ENCODE results near the gene FYCO1. TPM values are rescaled to one million over a fixed set of nuclear protein-coding genes. Genes with fewer than 3 reads are reported as not detected.

The FYCO1 gene
- total and polyA plus RNA-seq, 2 of the 13 experiments (the other 11 are each of a cell fraction or from before 2014, with no cell fraction given): 2.7 to 4.2 TPM

GRCh38 chr3:46027021-46027705 lies 31.5 kb upstream of the FYCO1 start, which contains the start of gene XCR1:
XCR1 (minus strand) TSS chr3:46027483; CDS start chr3:46021947, 5,536 bp downstream.
- Histone ChIP-seq H3K27ac (ENCODE audit: extremely low read length, insufficient read depth, low read length) (no peak within 1 kb of the TSS), H3K36me3 (replicated peaks in 1 of 2; ENCODE audit: control insufficient read depth in 1 of 2, insufficient read depth in 2 of 2, low read length in 2 of 2) (no peaks in the 10 kb centered on the region), H3K9me3 (ENCODE audit: low read length) (peaks cover 7% of the 10 kb centered on the region), H4K20me1 (ENCODE audit: insufficient read depth, low read length) (no peaks in the 10 kb centered on the region), H3K9ac (ENCODE audit: insufficient read depth, low read depth, low read length) (no peak within 1 kb of the TSS), H3K27me3 (ENCODE audit: control insufficient read depth in 1 of 2, insufficient read depth in 2 of 2, low read length in 2 of 2) (no peaks in the 10 kb centered on the region), H3K79me2 (ENCODE audit: insufficient read depth, low read length) (no peaks in the 10 kb centered on the region), H3K4me2 (ENCODE audit: low read depth, low read length) (no peak within 1 kb of the TSS), H2AFZ (ENCODE audit: low read length) (no peak within 1 kb of the TSS), H3K4me3 (replicated peaks in 1 of 3; ENCODE audit: insufficient read depth in 1 of 3, low read depth in 2 of 3, low read length in 3 of 3) (no peak within 1 kb of the TSS), H3K4me1 (ENCODE audit: insufficient read depth, low read length) (peaks cover 16% of the 10 kb centered on the region)
- TF ChIP-seq ELF1 (CRISPR knock-in tag; IDR thresholded peaks at IDR 0.05) (no peak), ZNF556 (CRISPR knock-in tag; IDR thresholded peaks at IDR 0.05; ENCODE audit: borderline replicate concordance) (no peak), CTCF (CRISPR knock-in tag; IDR thresholded peaks at IDR 0.05) (no peak), ZNF274 (CRISPR knock-in tag; IDR thresholded peaks at IDR 0.05) (no peak), KDM5B (CRISPR knock-in tag; IDR thresholded peaks at IDR 0.05; ENCODE audit: borderline replicate concordance) (no peak)
- BruUV-seq (replicated peaks): no TSS peak
- ATAC-seq (no peak), DNase-seq (ENCODE audit: low spot score) (no peak), FAIRE-seq (no peak)
- in situ Hi-C loops (cut with HindIII; ENCODE audit: extremely low pct_ligation_motif_present, low pct_unique_long_range_greater_than_20kb): no loop called here
- CTCF ChIA-PET (ENCODE audit: low intra/inter-chr PET ratio, low total read pairs): no interaction called here
- intact Hi-C loops (cut with micrococcal nuclease; ENCODE audit: unreplicated experiment): no loop called here
- POLR2A ChIA-PET: no interaction called here
- WGBS (ENCODE audit: low lambda C conversion rate): 62% methylated on average over 3 of the region's 3 CpGs

GRCh38 chr3:46025139-46025538 lies 29.5 kb upstream of the FYCO1 start:
- peaks cover 2 to 4% of the 10 kb centered on the region in 2 experiments; a peak in 2 of 5 replicates for H3K27me3 ChIP-seq (ENCODE audit: control insufficient read depth in 1 of 2, insufficient read depth in 2 of 2, low read length in 2 of 2)
- H2AFZ ChIP-seq (ENCODE audit: low read length): no peak overlapping the region
- intact Hi-C loops (cut with micrococcal nuclease; ENCODE audit: unreplicated experiment): no loop called here
- H4K20me1 ChIP-seq (ENCODE audit: insufficient read depth, low read length): no peaks in the 10 kb centered on the region
- no peak overlapping the region for H3K4me2 ChIP-seq (ENCODE audit: low read depth, low read length)
- no TSS peak for BruUV-seq (replicated peaks)
- H3K79me2 ChIP-seq (ENCODE audit: insufficient read depth, low read length): no peaks in the 10 kb centered on the region
- no peak for FAIRE-seq
- H3K4me3 ChIP-seq (replicated peaks in 1 of 3; ENCODE audit: insufficient read depth in 1 of 3, low read depth in 2 of 3, low read length in 3 of 3): no peak overlapping the region
- 6% methylated on average over 1 of the region's 1 CpG for WGBS (ENCODE audit: low lambda C conversion rate)
- H3K36me3 ChIP-seq (replicated peaks in 1 of 2; ENCODE audit: control insufficient read depth in 1 of 2, insufficient read depth in 2 of 2, low read length in 2 of 2): no peaks in the 10 kb centered on the region
- no peaks in the 10 kb centered on the region for H3K4me1 ChIP-seq (ENCODE audit: insufficient read depth, low read length)
- ChIA-PET CTCF (ENCODE audit: low intra/inter-chr PET ratio, low total read pairs) (no interaction called here), POLR2A (no interaction called here)
- no peak for DNase-seq (ENCODE audit: low spot score)
- no peak for ATAC-seq
- in situ Hi-C loops (cut with HindIII; ENCODE audit: extremely low pct_ligation_motif_present, low pct_unique_long_range_greater_than_20kb): no loop called here
- peaks cover 7% of the 10 kb centered on the region for H3K9me3 ChIP-seq (ENCODE audit: low read length)
- no peak overlapping the region for H3K27ac ChIP-seq (ENCODE audit: extremely low read length, insufficient read depth, low read length)
- H3K9ac ChIP-seq (ENCODE audit: insufficient read depth, low read depth, low read length): no peak overlapping the region
- TF ChIP-seq PHB2 (IDR thresholded peaks at IDR 0.05; ENCODE audit: partially characterized antibody) (no peak), ZNF276 (CRISPR knock-in tag; IDR thresholded peaks at IDR 0.05; ENCODE audit: low read depth) (no peak), ZNF530 (CRISPR knock-in tag; IDR thresholded peaks at IDR 0.05; ENCODE audit: low read depth) (no peak), ZNF235 (CRISPR knock-in tag; IDR thresholded peaks at IDR 0.05; ENCODE audit: borderline replicate concordance) (no peak), ZNF740 (CRISPR knock-in tag; IDR thresholded peaks at IDR 0.05) (no peak), ZBTB7A (CRISPR knock-in tag; IDR thresholded peaks at IDR 0.05) (no peak), TMF1 (CRISPR knock-in tag; IDR thresholded peaks at IDR 0.05; ENCODE audit: low read depth) (no peak), MATR3 (CRISPR knock-in tag; IDR thresholded peaks at IDR 0.05) (no peak), FOXO1 (CRISPR knock-in tag; IDR thresholded peaks at IDR 0.05) (no peak), BHLHE40 (IDR thresholded peaks at IDR 0.05; ENCODE audit: low read length) (no peak), ZBTB8A (CRISPR knock-in tag; IDR thresholded peaks at IDR 0.05; ENCODE audit: borderline replicate concordance, low read depth) (no peak)

All from HepG2 (cell line).